ENCODE data around the gene MEGF6. TPM values are rescaled to one million over a fixed set of nuclear protein-coding genes. Genes with fewer than 3 reads are reported as not detected.

Gene MEGF6
- total RNA-seq, 1 donor from 2014 or later = 33.3 TPM

DNA sequence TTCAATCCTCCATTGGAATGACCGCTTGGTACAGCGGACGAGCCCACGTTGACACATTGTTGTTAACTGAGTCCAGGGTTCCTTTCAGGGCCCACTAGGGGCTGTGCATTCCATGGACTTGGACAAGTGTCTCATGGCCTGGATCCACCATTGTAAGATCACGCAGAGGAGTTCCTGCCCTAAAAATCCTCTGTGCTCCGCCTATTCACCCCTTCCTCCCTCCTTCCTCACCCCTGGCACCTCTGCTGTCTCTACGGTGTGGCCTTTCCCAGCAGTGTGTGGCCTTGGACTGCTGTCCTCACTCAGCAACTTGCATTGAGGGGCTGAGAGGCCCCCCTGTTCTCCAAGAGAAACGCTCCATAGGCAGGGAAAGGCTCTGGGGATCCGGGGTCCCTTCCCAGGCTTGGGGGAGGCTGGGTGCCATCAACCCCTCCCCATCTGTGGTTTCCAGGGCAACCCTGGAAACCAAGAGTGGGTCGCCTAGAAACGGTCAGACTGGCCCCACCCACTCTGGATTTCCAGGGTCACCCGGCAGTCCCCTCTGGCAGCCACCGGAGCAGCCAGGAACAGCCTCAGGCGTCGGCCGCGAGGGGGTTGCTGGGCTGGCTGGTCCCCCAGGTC, 50.9 kb downstream of the MEGF6 start:
- TF ChIP-seq, protein P1, sequence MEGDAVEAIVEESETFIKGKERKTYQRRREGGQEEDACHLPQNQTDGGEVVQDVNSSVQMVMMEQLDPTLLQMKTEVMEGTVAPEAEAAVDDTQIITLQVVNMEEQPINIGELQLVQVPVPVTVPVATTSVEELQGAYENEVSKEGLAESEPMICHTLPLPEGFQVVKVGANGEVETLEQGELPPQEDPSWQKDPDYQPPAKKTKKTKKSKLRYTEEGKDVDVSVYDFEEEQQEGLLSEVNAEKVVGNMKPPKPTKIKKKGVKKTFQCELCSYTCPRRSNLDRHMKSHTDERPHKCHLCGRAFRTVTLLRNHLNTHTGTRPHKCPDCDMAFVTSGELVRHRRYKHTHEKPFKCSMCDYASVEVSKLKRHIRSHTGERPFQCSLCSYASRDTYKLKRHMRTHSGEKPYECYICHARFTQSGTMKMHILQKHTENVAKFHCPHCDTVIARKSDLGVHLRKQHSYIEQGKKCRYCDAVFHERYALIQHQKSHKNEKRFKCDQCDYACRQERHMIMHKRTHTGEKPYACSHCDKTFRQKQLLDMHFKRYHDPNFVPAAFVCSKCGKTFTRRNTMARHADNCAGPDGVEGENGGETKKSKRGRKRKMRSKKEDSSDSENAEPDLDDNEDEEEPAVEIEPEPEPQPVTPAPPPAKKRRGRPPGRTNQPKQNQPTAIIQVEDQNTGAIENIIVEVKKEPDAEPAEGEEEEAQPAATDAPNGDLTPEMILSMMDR (conservative IDR thresholded peaks at IDR 0.05; ENCODE audit: low read depth, low read length) = no peak
- no peak overlapping the region for H3K4me3 ChIP-seq (ENCODE audit: low read depth, low read length)
- DNase-seq (ENCODE audit: low read depth) = no peak

DNA sequence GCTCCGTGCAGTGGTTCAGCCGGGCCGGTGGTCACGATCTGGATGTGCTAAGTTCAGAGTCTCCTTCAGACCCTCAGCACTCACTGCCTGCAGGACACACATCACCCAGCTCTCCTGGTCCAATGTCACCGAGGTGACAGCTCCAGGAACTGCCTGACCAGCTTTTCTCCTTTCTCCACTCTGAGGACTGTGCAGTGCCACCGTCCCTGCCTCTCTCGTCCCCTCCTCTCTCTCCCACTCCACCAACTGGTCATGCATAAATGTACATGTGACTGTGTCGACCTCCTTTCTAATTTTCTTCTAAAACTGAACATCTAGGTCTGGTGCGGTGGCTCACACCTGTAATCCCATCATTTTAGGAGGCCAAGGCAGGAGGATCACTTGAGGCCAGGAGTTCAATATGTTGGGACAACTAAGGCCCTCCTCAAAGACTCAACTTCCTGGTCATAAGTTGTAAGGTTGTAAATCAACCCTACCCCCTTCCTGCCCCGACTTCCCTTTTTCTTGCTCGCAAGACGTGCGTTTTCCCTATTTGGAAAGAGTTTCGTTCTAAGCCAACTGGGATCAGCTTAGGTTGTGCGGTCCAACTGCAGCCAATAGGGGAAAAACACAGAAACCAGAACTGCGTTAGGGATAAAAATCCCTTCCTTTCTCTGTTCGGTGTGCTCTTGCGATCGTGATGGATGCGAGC, 53.1 kb downstream of the MEGF6 start:
- TF ChIP-seq, protein P1 (conservative IDR thresholded peaks at IDR 0.05; ENCODE audit: low read depth, low read length) = no peak
- no peak overlapping the region for H3K4me3 ChIP-seq (ENCODE audit: low read depth, low read length)
- no peak for DNase-seq (ENCODE audit: low read depth)

DNA sequence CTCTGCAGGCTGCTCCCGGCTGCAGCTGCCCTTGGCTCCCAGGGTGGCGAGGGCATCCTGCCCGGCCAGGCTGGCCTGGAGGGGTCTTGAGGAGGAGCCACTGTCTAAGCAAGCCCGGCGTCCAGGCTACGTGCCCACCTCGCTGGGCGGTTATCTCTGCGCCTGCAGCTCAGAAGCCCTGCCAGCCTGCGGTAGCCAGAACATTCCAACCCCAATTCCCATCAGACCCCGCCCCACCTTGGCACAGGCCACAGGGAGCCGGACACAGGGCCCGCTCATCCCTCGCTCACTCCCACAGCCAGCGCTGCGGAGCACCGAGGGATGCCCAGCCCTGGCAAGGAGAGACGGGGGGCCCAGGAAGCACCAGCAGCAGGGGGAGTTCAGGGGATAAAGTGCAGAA, 53.9 kb downstream of the MEGF6 start:
- no peak for DNase-seq (ENCODE audit: low read depth)
- TF ChIP-seq, protein P1 (conservative IDR thresholded peaks at IDR 0.05; ENCODE audit: low read depth, low read length) = no peak
- no peak overlapping the region for H3K4me3 ChIP-seq (ENCODE audit: low read depth, low read length)

DNA sequence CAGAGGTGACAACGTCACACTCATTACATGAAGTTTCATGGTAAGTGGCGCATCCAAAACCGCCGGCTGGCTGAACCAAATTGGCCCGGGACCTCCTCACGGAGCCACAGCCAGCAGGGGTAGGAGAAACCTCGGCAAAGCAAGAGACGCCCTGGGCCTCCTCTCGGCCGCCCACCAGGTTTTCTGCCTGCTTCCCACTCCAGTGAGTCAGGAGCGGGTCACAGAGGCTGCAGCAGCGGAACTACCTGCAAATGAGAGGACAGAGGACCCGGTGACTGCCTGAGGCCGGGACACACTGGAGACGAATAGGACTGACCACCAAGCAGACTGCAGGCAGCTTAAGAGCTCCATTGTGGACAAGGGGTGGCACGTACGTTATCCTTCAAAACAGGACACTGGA, 55.0 kb downstream of the MEGF6 start:
- no peak for DNase-seq (ENCODE audit: low read depth)
- no peak overlapping the region for H3K4me3 ChIP-seq (ENCODE audit: low read depth, low read length)
- TF ChIP-seq, protein P1 (conservative IDR thresholded peaks at IDR 0.05; ENCODE audit: low read depth, low read length) = no peak

DNA sequence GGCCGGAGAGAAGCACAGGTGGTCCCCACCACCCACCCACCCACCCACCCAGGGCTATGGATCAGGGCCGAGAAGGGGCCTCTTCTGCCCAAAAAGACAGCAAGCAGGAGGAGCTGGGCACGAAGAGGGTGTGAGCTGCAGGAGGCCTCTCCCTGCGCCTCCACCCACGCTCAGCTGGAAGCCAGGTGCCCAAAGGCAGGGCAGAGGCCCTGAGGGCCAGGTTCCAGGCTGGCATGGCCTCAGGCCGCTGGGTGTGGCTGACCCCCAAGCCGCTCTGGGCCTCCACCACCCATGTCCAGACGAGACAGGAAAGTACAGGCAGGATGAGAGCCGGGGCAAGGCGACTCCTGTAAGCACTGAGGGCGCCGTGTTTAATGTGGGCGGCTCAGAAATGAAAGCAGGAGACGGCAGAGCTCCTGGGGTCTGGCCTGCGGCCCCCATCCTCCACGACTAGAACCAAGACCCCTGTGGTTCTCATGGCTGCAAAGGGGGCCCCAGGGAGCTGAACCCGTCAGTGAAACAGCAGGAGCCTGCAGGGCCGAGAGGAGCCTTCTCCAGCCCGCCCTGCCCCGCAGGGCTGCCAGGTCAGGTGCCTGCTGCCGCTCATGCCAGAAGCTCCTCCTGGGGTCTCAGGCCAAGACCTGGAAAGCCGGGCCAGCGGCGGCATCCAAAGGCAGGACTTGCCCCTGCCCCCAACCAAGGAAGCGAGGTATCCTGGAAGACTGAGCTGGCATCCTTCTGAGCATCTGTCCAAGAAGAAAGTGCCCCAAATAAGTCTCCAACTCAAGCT, 56.0 kb downstream of the MEGF6 start:
- no peak for DNase-seq (ENCODE audit: low read depth)
- no peak overlapping the region for H3K4me3 ChIP-seq (ENCODE audit: low read depth, low read length)
- TF ChIP-seq, protein P1 (conservative IDR thresholded peaks at IDR 0.05; ENCODE audit: low read depth, low read length) = no peak

DNA sequence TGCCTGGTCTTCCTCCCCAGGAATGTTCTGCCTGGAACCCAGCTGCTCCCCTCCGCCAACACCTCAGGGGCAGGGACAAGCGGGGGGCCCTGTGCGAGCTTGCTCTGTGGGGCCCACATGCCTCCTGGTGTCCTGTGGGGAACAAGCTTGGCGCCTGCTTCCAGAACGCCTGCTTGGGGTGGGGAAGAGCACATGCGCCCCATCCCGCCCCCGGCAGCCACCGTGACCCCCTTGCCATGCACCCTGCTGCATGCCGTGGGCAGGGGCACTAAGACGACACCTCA, 57.4 kb downstream of the MEGF6 start:
- TF ChIP-seq, protein P1 (conservative IDR thresholded peaks at IDR 0.05; ENCODE audit: low read depth, low read length) = no peak
- no peak overlapping the region for H3K4me3 ChIP-seq (ENCODE audit: low read depth, low read length)
- DNase-seq (ENCODE audit: low read depth) = no peak

Measured in epithelial cell of proximal tubule (primary cell).